RWPE1 (cell line): ENCODE data around the gene CCNQ.

Experiments
- CTCF ChIA-PET: fragments of 350-600 bp; sonication (Branson Sonifier 250); formaldehyde crosslinking; extraction: SDS; loops from one replicate; lab custom pipeline; 2021; lab: Yijun Ruan, JAX
- POLR2A ChIA-PET: fragments of 400-600 bp; formaldehyde crosslinking; extraction: SDS; loops from one replicate; lab custom pipeline; 2020; ENCODE audit warnings: antibody characterized with exemption; ENCODE audit not compliant: low non-redundant PET; lab: Yijun Ruan, JAX
- DNase-seq: peaks from one replicate; pipeline ENCODE4 v3.0.0; 2012; ENCODE audit warnings: low spot score
- H3K27ac ChIP-seq: fragments of 450-650 bp; 2 replicates; pipeline ENCODE4 v1.5.1; 2017
- TF ChIP-seq, protein P1 (sequence below): fragments of 450-650 bp; conservative IDR thresholded peaks from 2 replicates; pipeline ENCODE4 v1.5.1; 2017; ENCODE audit warnings: low read depth, mild to moderate bottlenecking

The CCNQ gene

DNA sequence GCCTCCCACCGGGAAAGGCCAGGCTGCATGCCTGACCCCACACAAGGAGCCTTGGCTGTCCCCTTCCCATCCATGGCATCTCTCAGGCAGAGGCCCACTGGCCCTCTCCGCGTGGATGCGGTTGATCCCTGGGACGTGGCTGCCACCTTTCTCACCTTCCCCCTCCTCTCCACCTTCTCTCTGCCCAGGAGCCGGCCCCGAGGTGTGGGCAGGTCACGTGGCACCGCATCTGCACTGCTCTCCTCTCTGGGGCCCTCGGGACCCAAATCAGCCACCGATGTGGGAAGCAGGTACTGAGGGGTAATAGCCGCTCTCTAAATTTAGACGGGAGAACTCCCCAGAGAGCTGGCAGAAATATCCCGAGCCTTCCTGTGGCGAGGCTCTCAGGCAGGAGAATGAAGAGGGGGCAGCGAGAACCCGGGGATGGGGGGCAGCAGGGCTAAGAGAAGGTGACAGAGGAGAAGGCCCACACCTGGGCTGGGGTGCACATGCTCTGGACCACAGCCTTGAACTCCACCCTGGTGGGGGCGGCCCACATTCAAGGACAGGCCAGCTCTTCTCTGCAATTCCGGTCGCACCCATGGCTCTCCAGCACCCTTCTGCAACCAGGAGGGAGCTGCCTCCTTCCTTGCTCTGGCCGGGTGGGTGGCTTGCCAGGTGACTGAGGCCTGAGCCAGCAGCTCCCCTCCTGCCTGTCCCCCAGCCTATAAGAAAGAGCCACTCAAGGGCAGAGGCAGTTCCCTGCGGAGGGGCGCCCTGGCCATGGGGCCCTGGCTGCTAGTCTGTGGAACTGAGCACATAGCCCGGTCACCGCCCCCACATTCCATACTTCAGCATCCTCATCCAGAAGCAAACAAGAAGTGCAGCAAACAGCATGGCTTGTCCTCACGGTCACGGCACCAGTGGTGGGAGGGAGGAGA, 38.4 kb upstream of the CCNQ start:
- ChIA-PET CTCF (interaction anchor here (0.6 to 0.7 kb wide), 2 partner anchors 9 to 83 kb away, joined by 3 to 4 read pairs; no protein-coding TSS in a partner anchor), POLR2A (no interaction called here)
- TF ChIP-seq, protein P1, sequence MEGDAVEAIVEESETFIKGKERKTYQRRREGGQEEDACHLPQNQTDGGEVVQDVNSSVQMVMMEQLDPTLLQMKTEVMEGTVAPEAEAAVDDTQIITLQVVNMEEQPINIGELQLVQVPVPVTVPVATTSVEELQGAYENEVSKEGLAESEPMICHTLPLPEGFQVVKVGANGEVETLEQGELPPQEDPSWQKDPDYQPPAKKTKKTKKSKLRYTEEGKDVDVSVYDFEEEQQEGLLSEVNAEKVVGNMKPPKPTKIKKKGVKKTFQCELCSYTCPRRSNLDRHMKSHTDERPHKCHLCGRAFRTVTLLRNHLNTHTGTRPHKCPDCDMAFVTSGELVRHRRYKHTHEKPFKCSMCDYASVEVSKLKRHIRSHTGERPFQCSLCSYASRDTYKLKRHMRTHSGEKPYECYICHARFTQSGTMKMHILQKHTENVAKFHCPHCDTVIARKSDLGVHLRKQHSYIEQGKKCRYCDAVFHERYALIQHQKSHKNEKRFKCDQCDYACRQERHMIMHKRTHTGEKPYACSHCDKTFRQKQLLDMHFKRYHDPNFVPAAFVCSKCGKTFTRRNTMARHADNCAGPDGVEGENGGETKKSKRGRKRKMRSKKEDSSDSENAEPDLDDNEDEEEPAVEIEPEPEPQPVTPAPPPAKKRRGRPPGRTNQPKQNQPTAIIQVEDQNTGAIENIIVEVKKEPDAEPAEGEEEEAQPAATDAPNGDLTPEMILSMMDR = no peak
- DNase-seq = no peak
- H3K27ac ChIP-seq = no peak overlapping the region

DNA sequence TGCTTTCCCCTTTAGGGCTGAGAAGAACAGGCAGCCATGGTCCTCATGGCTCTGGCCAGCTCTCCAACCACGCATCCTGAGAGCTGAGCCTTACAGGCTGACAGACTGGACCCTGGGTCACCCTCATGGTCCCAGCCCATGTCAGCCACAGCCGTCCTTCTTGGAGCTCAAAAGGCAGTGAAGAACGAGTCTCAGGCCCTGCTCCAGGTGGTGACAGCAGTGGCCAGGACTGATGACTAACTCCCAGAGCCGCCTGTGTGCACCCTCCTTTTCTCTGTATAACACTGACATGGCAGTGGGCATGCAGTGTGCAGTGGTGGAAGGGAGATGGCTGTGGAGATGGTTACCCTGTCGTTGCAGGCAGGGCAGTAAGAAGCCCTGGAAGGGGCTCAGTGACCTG, 37.8 kb upstream of the CCNQ start:
- ChIA-PET POLR2A (no interaction called here), CTCF (interaction anchor here (1.0 kb wide), 1 partner anchor 101 kb away, joined by 4 read pairs; no protein-coding TSS in a partner anchor)
- H3K27ac ChIP-seq = no peak overlapping the region
- DNase-seq = no peak
- TF ChIP-seq, protein P1 = no peak

DNA sequence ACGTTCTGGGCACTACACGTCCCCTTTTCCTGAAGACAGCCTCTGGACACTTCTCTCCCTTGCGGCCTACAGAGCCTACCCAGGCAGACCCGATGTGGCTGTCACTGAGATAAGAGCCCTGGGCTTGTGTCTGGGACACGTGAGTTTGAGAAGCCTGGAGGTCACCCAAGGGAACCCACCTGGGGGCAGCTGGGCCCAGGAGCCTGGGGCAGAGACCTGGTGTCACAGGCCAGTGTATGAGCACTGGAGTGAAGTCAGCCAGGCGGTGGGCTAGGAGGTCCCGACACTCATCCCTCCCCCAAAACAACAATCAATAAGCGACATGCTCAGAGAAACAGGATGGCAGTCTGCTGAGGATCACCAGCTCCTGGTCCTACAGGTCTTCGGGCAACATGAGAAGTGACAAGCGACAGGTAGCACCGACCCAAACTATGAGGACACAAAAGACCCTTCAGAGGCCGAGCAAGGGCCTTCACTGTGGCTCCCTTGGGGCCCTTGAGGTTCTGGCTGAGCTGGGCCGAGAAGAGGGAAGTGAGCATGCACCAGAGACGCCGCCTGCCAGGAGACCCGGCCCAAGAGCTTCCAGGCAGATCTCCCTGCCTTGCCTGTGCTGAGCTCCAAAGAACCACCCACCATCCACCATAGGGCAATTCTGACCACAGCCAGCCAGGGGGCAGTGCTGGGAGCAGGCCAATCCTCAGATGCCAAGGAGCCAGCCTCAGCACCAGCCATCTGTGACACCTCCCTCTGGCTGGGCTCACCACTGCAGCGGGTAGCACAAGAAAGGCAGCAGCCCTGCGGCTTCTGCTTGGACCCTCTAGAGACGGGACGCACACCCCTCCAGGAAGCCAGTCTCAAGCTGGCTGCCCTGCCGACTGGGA, 37.1 kb upstream of the CCNQ start:
- CTCF ChIA-PET = interaction anchor here (1.0 kb wide), 1 partner anchor 100 kb away, joined by 4 read pairs; no protein-coding TSS in a partner anchor
- TF ChIP-seq, protein P1 = no peak
- POLR2A ChIA-PET = no interaction called here
- DNase-seq = no peak
- H3K27ac ChIP-seq = no peak overlapping the region

DNA sequence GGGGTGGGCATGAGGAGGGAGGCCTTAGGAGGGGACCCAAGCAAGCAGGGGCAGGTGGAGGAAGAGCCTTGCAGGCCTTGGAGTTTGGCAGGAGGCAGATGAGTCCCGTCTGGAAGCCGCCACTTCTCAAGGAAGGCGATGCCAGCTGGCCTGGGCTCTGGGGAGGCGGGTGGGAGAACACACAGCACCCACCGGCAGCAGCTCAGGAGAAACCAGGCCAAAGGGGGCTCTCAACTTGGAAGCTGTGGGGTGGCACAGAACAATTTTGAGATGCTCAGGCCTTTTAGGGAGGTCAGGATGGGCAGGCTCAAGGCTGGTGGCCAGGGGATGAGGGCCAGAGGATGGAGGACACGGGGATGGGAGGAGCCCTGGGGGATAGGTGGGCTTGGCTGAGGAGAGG, 36.4 kb upstream of the CCNQ start:
- TF ChIP-seq, protein P1 = no peak
- DNase-seq = no peak
- ChIA-PET CTCF (interaction anchor here (0.6 to 0.7 kb wide), 2 partner anchors 8 to 21 kb away, joined by 3 to 4 read pairs; no protein-coding TSS in a partner anchor), POLR2A (no interaction called here)
- H3K27ac ChIP-seq = no peak overlapping the region

DNA sequence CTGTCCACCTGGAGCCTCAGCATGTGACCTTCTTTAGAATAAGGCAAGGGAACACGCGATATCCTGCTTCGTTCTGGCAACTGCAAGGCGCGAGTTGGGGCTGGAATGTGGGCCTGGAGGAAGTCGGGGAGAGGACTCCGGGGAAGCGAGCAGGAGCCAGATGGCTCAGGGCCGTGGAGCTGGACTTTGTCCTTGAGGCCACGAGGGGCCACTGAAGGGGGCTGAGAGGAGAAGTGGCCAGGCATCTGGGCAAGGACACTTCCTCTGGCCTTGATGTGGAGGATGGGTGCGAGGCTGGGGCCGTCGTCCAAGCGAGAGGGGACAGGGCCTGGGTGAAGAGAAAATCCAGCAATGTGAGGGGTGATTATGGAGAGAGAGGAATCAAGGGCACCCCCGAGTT, 35.9 kb upstream of the CCNQ start:
- no peak overlapping the region for H3K27ac ChIP-seq
- CTCF ChIA-PET = interaction anchor here (0.6 to 0.7 kb wide), 2 partner anchors 9 to 21 kb away, joined by 3 to 4 read pairs; no protein-coding TSS in a partner anchor
- TF ChIP-seq, protein P1 = no peak
- DNase-seq = no peak
- POLR2A ChIA-PET = no interaction called here

DNA sequence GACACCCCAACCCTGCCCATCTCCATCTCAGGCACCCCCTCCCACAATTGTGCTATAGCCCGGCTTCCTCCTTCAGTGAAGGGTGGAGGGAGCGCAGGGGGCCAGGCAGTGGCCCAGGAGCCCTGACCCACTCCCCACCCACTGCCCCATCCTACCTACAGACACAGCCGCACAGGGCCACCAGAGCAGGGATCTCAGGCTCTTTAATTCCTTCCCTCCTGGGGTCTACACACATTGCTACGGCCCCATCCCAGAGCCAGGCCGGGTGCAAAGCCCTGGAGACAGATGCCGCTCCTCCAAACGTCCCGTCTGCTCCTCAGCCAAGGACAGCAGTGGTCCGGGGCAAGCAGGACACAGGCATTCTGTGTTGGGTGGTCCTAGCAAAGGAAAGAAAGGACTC, 35.3 kb upstream of the CCNQ start:
- no peak for DNase-seq
- ChIA-PET CTCF (interaction anchor here (0.9 kb wide), 1 partner anchor 32 kb away, joined by 3 read pairs; no protein-coding TSS in a partner anchor), POLR2A (no interaction called here)
- TF ChIP-seq, protein P1 = no peak
- H3K27ac ChIP-seq = no peak overlapping the region
